ENCODE data around the gene PJA1.

PJA1 gene, protein sequence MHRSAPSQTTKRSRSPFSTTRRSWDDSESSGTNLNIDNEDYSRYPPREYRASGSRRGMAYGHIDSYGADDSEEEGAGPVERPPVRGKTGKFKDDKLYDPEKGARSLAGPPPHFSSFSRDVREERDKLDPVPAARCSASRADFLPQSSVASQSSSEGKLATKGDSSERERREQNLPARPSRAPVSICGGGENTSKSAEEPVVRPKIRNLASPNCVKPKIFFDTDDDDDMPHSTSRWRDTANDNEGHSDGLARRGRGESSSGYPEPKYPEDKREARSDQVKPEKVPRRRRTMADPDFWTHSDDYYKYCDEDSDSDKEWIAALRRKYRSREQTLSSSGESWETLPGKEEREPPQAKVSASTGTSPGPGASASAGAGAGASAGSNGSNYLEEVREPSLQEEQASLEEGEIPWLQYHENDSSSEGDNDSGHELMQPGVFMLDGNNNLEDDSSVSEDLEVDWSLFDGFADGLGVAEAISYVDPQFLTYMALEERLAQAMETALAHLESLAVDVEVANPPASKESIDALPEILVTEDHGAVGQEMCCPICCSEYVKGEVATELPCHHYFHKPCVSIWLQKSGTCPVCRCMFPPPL

DNA sequence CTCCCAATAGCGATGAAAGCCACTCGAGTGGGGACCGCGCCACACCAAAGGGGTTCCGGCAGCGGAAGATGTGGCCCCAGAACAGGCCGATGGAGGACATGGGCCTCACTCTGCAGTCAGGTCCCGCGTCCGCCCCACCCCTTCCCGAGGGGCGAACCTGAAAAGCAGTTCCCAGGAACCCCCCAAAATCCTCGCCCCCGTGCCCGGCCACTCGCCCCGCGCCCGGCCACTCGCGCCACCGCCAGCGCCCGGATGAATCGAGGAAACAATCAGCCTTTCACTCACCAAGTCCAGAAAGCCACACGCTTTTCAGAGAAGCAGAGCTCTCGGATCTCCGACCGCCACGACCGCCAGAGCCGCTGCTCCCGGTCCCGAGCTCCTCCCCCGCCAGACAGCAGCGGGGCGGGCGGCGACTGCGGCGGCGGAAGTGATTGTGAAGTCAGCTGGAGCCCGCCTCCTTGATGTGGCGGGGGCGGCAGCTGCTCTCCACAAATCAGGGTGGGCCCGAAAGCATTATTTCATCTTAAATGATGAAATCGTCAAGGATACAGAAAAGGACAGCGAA, at the start of gene PJA1:
TSS of gene PJA1 (minus strand) at position 367 of the 565 bp plus-strand sequence. CDS start 2,380 bp downstream, outside the sequence.
- peak; percentile 40 to 66 for DNase-seq (ENCODE audit: low read depth in 2 of 2)

- DNase-seq (ENCODE audit: low read depth in 2 of 2): no peak
These were observed 49.2 kb upstream of the PJA1 start for GRCh38 chrX:69214463-69214862.

DNA sequence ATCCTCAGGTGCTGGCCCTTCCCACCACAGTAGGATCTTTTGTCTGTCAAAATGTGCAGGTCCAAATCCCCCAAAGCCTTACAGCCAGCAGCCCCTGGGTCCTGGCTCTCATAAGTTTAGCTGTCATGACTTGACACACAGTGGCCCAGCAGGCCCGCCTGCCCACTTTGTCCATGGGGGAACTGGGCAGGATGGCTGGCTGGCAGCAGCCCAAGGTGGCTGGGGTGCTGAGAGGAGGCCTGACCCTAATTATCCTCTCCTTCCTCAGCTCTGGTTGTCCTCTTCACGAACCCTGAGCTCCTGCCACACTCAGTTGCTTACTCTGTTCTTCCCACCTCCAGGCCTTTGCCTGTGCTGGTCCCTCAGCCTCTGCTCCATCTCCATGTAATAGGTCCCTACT, 46.4 kb upstream of the PJA1 start:
- no peak for DNase-seq (ENCODE audit: low read depth in 2 of 2)

GRCh38 chrX:69210581-69210980, 45.3 kb upstream of the PJA1 start:
- no peak for DNase-seq (ENCODE audit: low read depth in 2 of 2)

GRCh38 chrX:69207216-69207615, 42.0 kb upstream of the PJA1 start:
- DNase-seq (ENCODE audit: low read depth in 2 of 2): no peak

- no peak for DNase-seq (ENCODE audit: low read depth in 2 of 2)
These were observed 38.4 kb upstream of the PJA1 start for GRCh38 chrX:69203638-69204037.

DNA sequence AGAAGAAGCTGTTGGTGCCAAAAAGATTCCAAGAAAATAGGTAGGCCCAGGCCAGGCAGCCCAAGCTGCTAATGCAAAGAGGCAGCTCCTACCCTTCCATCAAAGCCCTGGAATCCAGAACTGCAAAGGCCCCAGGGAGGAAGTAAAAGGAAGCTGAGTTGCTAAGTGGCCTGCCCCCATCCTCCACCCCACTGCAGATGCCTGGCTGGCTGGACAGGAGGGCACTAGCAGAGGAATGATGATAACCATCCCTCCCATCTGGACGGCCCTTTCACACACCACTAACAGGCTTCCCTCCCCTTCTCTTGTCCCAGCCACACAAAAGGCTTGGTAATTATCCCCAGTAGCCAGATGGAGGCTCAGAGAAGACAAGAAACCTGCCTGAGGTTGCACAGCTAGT, 32.4 kb upstream of the PJA1 start:
- no peak for DNase-seq (ENCODE audit: low read depth in 2 of 2)

GRCh38 chrX:69196666-69197065, 31.4 kb upstream of the PJA1 start:
- DNase-seq (ENCODE audit: low read depth in 2 of 2): no peak

GRCh38 chrX:69195810-69196209, 30.6 kb upstream of the PJA1 start:
- DNase-seq (ENCODE audit: low read depth in 2 of 2): no peak

- DNase-seq (ENCODE audit: low read depth in 2 of 2): no peak
These were observed 29.9 kb upstream of the PJA1 start for GRCh38 chrX:69195192-69195591.

- DNase-seq (ENCODE audit: low read depth in 2 of 2): no peak
These were observed 27.4 kb upstream of the PJA1 start for GRCh38 chrX:69192603-69193002.

GRCh38 chrX:69189576-69190371, 24.5 kb upstream of the PJA1 start:
- no peak for DNase-seq (ENCODE audit: low read depth in 2 of 2)

DNA sequence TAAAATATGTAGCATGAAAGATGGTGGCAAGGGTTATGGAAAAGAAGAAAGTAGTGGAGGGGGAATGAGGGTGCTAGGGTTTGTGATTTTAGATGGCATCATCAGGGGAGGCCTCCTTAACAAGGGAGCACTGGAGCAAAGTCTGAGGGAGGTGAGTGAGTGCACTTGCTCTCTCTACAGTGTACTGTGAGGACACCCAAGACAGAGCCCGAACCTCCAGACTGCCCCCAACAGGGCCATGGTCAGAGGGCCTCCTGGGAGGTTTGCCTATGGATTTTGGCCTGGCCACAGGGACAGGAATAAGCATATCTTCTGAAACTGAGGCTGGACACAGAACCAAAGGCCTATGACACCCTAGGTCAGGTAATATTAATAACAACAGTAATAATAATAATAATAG, 21.4 kb upstream of the PJA1 start:
- no peak for DNase-seq (ENCODE audit: low read depth in 2 of 2)

GRCh38 chrX:69185886-69186285, 20.6 kb upstream of the PJA1 start:
- DNase-seq (ENCODE audit: low read depth in 2 of 2): no peak

GRCh38 chrX:69185141-69185540, 19.9 kb upstream of the PJA1 start:
- DNase-seq (ENCODE audit: low read depth in 2 of 2): no peak

DNA sequence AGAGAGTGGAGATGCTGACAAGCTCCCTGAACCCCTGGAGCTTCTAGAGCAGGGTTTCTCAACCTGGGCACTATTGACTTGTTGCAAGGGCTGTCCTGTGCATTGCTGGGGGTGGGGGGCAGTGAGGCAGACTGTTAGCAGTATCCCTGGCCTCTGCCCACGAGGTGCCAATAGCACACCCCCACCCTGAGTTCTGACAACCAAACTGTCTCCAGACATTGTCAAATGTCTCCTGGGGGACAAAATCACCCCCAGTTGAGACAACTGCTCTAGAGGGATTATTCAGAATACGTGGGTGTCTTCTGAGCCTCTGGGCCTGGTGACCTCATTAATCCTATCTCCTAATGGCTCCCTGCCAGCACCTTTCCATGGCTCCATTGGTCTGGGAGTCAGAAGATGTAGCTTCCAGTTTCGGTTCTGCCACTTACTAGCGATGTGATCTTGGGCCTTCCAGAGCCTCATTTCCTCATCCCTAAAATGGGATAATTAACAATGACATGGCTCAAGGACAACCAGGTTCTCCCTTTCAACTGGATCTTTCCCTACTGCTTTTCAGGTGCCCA, 17.6 kb upstream of the PJA1 start:
- DNase-seq (ENCODE audit: low read depth in 2 of 2): no peak

DNA sequence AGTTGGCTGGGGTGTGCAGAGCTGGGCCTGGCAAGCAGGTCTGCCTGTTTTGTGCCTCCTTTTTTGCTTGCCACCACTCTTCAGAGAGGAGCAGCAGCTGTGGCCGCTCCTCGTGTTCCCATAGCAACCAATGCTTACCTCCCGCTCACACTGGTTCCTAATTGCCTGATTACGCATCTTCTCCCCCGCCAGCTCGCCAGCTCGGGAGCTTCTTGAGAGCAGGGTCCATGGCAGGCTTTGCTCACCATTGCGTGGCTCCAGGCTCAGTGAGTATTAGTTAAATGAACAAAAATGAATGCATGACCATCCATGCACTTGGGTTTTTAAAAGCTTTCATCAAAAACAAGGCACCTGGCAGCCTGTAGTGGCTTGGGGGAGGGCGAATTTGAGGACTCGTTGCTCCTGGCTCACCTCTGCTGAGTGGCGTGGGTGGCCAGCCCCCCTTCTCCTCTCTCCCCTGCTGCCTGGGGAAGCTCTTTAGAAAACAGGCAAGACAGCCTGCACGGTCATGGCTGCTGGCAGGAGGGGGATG, 14.2 kb upstream of the PJA1 start:
- DNase-seq (ENCODE audit: low read depth in 2 of 2): no peak

- no peak for DNase-seq (ENCODE audit: low read depth in 2 of 2)
These were observed 13.3 kb upstream of the PJA1 start for GRCh38 chrX:69178592-69178991.

- no peak for DNase-seq (ENCODE audit: low read depth in 2 of 2)
These were observed 12.4 kb upstream of the PJA1 start for GRCh38 chrX:69177511-69178162.

GRCh38 chrX:69176053-69176452, 10.8 kb upstream of the PJA1 start:
- no peak for DNase-seq (ENCODE audit: low read depth in 2 of 2)

DNA sequence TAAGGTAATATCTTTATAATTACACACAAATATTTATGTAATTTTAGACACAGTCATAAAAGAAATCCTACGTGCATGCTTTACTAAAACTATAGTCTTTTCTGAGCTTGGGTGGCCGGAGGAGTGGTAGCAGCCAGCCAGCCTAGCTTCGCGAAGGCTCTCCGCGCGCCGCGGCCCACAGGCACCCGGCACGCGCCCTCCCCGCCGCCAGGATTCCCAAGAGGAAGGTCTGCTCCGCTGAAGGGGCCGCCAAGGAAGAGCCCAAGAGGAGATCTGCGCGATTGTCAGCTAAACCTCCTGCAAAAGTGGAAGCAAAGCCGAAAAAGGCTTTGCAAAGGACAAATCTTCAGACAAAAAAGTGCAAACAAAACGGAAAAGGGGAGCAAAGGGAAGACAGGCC, 8.7 kb upstream of the PJA1 start:
- DNase-seq (ENCODE audit: low read depth in 2 of 2): no peak

Data from stimulated activated CD8-positive, alpha-beta memory T cell treated with anti-CD3 and anti-CD28 coated beads, Interleukin-7, amount 100 ng/mL, for 4 hours (primary cell).